GM12878 (cell line): Measurements from ENCODE around the gene RAPGEF1. TPM values are rescaled to one million over a fixed set of nuclear protein-coding genes. Genes with fewer than 3 reads are reported as not detected.

Source experiments
- ASH2L ChIP-seq: fragments of 300-600, 200-600 bp; sonication (generic); IDR thresholded peaks from 2 replicates; pipeline ENCODE4 v1.6.1; 2017; ENCODE audit warnings: low read depth, mild to moderate bottlenecking, borderline replicate concordance
- CBX3 ChIP-seq: fragments of 200-600 bp; sonication (generic); IDR thresholded peaks from 2 replicates; pipeline ENCODE4 v1.6.1; 2016; ENCODE audit warnings: low read depth, borderline replicate concordance
- DPF2 ChIP-seq: fragments of 450-650 bp; IDR thresholded peaks from 2 replicates; pipeline ENCODE4 v1.6.1; 2017; ENCODE audit warnings: mild to moderate bottlenecking
- FOS ChIP-seq: IDR thresholded peaks from 3 replicates; pipeline ENCODE4 v1.6.1; 2011; ENCODE audit warnings: borderline replicate concordance; ENCODE audit not compliant: insufficient read length; ENCODE audit errors: extremely low read depth
- HDAC2 ChIP-seq: fragments of 200-600 bp; sonication (generic); IDR thresholded peaks from 2 replicates; pipeline ENCODE4 v1.6.1; 2017
- HDGF ChIP-seq: fragments of 450-650 bp; IDR thresholded peaks from 2 replicates; pipeline ENCODE4 v1.6.1; 2016; ENCODE audit warnings: antibody characterized with exemption
- IKZF1 ChIP-seq: fragments of 450-650 bp; conservative IDR thresholded peaks from 2 replicates; pipeline ENCODE4 v1.6.1; 2017; ENCODE audit warnings: antibody characterized with exemption, mild to moderate bottlenecking
- KAT2A ChIP-seq: conservative IDR thresholded peaks from 2 replicates; pipeline ENCODE4 v1.6.1; 2011; ENCODE audit warnings: low read depth, low read length; ENCODE audit not compliant: control insufficient read depth
- NR2C1 ChIP-seq: fragments of 450-650 bp; IDR thresholded peaks from 2 replicates; pipeline ENCODE4 v1.6.1; 2017; ENCODE audit warnings: antibody characterized with exemption, mild to moderate bottlenecking, moderate library complexity
- RELA ChIP-seq: fragments of 450-650 bp; IDR thresholded peaks from 2 replicates; pipeline ENCODE4 v1.8.0; 2014; ENCODE audit warnings: borderline replicate concordance; ENCODE audit not compliant: partially characterized antibody
- SMC3 ChIP-seq: IDR thresholded peaks from 2 replicates; pipeline ENCODE4 v1.6.1; 2011; ENCODE audit warnings: low read length, improper control_type of control experiment, borderline replicate concordance
- WRNIP1 ChIP-seq: IDR thresholded peaks from 2 replicates; pipeline ENCODE4 v1.6.1; 2011; ENCODE audit warnings: low read depth, low read length, improper control_type of control experiment, borderline replicate concordance
- ZBED1 ChIP-seq: IDR thresholded peaks from 2 replicates; pipeline ENCODE4 v1.6.1; 2016; ENCODE audit warnings: borderline replicate concordance
- ZNF217 ChIP-seq: fragments of 450-650 bp; IDR thresholded peaks from 2 replicates; pipeline ENCODE4 v1.6.1; 2017; ENCODE audit warnings: antibody characterized with exemption, mild to moderate bottlenecking
- ZZZ3 ChIP-seq: IDR thresholded peaks from 2 replicates; pipeline ENCODE4 v1.6.1; 2011; ENCODE audit warnings: low read depth; ENCODE audit not compliant: control insufficient read depth, insufficient read length
- polyA plus RNA-seq, 11 experiments: library from polyadenylated mRNA; depleted of rRNA in 4 of 11; unstranded in 6 of 11; stranded (reverse) in 5 of 11; fragments of >200 nt; fragmentation: Nextera tagmentation in 4 of 11; fragmentation: Illumina TruSeq in 1 of 11; extraction: Ambion mirVana in 4 of 11; extraction: Trizol in 1 of 11; gene quantifications; 1 replicate in 1 of 11; 2 replicates in 10 of 11; pipeline versions ENCODE4 v1.2.1 to v1.2.3, GENCODE V29; 2011 to 2016; ENCODE audit warnings: inconsistent platforms in 2 of 11, missing spikeins in 2 of 11, low read depth in 1 of 11
- total RNA-seq, 4 experiments: library from RNA; depleted of rRNA in 3 of 4; stranded (reverse); fragments of >200 nt in 3 of 4; fragmentation: Illumina TruSeq in 1 of 4; extraction: Trizol in 1 of 4; gene quantifications; 2 replicates each; pipeline versions ENCODE4 v1.2.1 to v1.2.3, GENCODE V29; 2013 to 2021
- TF ChIP-seq, protein P1 (sequence below): fragments of 150-350 bp; IDR thresholded peaks from 2 replicates; pipeline ENCODE4 v1.6.1; 2016; ENCODE audit warnings: low read depth, low read length
- TF ChIP-seq, protein P2 (sequence below): IDR thresholded peaks from 2 replicates; pipeline ENCODE4 v1.6.1; 2011; ENCODE audit warnings: low read depth, low read length, improper control_type of control experiment, borderline replicate concordance
- TF ChIP-seq, protein P3 (sequence below): IDR thresholded peaks from 2 replicates; pipeline ENCODE4 v1.6.1; 2012; ENCODE audit warnings: mild to moderate bottlenecking, low read depth, low read length
- TF ChIP-seq, protein P4 (sequence below): fragments of 450-650 bp; formaldehyde crosslinking; IDR thresholded peaks from 2 replicates; pipeline ENCODE4 v1.4.0; 2022; ENCODE audit warnings: mild to moderate bottlenecking, moderate library complexity

The RAPGEF1 gene
- total and polyA plus RNA-seq, 10 of the 15 experiments (the other 5 are each of a cell fraction or from before 2014, with no cell fraction given): 0.42 to 113 (median 45.9) TPM

DNA sequence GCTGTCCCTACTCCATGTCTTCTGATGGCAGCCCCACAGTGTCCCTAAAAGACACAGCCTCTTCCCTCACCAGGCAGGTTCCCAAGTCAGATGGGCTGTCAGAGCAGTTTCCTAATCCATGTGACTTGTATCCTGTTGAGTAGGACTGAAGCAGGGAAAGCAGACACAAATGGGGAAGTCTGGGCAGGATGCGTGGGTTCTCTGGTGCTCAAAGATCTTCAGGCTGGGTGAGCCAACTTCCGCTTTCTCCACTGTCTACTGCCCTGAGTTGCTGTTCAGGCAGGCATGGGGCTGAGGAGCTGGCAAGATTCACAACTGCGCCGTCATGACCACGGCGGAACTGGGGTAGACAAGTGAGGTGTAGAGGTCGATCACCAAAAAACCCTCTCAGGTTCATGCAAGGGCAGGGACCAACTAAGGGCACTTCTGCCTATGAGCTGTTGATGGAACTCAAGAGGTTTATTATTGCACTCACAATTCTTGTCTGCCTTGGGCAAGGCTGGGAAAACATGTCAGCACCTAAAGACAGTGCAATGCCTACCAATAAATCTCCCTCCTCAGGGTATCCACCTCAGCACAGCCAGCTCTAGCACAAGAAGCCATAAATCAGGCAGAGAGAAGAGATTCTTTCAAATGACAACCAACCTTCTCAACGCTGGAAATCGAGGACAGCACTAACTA is 83.4 kb downstream of the RAPGEF1 start (continued):
- TF ChIP-seq, protein P1, sequence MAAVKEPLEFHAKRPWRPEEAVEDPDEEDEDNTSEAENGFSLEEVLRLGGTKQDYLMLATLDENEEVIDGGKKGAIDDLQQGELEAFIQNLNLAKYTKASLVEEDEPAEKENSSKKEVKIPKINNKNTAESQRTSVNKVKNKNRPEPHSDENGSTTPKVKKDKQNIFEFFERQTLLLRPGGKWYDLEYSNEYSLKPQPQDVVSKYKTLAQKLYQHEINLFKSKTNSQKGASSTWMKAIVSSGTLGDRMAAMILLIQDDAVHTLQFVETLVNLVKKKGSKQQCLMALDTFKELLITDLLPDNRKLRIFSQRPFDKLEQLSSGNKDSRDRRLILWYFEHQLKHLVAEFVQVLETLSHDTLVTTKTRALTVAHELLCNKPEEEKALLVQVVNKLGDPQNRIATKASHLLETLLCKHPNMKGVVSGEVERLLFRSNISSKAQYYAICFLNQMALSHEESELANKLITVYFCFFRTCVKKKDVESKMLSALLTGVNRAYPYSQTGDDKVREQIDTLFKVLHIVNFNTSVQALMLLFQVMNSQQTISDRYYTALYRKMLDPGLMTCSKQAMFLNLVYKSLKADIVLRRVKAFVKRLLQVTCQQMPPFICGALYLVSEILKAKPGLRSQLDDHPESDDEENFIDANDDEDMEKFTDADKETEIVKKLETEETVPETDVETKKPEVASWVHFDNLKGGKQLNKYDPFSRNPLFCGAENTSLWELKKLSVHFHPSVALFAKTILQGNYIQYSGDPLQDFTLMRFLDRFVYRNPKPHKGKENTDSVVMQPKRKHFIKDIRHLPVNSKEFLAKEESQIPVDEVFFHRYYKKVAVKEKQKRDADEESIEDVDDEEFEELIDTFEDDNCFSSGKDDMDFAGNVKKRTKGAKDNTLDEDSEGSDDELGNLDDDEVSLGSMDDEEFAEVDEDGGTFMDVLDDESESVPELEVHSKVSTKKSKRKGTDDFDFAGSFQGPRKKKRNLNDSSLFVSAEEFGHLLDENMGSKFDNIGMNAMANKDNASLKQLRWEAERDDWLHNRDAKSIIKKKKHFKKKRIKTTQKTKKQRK: no peak
- TF ChIP-seq NR2C1: no peak
- TF ChIP-seq, protein P2, sequence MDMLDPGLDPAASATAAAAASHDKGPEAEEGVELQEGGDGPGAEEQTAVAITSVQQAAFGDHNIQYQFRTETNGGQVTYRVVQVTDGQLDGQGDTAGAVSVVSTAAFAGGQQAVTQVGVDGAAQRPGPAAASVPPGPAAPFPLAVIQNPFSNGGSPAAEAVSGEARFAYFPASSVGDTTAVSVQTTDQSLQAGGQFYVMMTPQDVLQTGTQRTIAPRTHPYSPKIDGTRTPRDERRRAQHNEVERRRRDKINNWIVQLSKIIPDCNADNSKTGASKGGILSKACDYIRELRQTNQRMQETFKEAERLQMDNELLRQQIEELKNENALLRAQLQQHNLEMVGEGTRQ: no peak
- no peak for TF ChIP-seq HDAC2
- TF ChIP-seq ZBED1: no peak
- TF ChIP-seq ASH2L: no peak
- no peak for TF ChIP-seq FOS
- TF ChIP-seq, protein P3, sequence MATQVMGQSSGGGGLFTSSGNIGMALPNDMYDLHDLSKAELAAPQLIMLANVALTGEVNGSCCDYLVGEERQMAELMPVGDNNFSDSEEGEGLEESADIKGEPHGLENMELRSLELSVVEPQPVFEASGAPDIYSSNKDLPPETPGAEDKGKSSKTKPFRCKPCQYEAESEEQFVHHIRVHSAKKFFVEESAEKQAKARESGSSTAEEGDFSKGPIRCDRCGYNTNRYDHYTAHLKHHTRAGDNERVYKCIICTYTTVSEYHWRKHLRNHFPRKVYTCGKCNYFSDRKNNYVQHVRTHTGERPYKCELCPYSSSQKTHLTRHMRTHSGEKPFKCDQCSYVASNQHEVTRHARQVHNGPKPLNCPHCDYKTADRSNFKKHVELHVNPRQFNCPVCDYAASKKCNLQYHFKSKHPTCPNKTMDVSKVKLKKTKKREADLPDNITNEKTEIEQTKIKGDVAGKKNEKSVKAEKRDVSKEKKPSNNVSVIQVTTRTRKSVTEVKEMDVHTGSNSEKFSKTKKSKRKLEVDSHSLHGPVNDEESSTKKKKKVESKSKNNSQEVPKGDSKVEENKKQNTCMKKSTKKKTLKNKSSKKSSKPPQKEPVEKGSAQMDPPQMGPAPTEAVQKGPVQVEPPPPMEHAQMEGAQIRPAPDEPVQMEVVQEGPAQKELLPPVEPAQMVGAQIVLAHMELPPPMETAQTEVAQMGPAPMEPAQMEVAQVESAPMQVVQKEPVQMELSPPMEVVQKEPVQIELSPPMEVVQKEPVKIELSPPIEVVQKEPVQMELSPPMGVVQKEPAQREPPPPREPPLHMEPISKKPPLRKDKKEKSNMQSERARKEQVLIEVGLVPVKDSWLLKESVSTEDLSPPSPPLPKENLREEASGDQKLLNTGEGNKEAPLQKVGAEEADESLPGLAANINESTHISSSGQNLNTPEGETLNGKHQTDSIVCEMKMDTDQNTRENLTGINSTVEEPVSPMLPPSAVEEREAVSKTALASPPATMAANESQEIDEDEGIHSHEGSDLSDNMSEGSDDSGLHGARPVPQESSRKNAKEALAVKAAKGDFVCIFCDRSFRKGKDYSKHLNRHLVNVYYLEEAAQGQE: no peak
- TF ChIP-seq SMC3: no peak; the same call in 1 of the 2 replicates
- TF ChIP-seq IKZF1: peak; percentile 96
- TF ChIP-seq KAT2A: no peak
- TF ChIP-seq CBX3: no peak
- TF ChIP-seq RELA: no peak
- TF ChIP-seq WRNIP1: no peak
- no peak for TF ChIP-seq ZZZ3
- TF ChIP-seq DPF2: peak; percentile 58; the same call in 1 of the 2 replicates
- TF ChIP-seq, protein P4, sequence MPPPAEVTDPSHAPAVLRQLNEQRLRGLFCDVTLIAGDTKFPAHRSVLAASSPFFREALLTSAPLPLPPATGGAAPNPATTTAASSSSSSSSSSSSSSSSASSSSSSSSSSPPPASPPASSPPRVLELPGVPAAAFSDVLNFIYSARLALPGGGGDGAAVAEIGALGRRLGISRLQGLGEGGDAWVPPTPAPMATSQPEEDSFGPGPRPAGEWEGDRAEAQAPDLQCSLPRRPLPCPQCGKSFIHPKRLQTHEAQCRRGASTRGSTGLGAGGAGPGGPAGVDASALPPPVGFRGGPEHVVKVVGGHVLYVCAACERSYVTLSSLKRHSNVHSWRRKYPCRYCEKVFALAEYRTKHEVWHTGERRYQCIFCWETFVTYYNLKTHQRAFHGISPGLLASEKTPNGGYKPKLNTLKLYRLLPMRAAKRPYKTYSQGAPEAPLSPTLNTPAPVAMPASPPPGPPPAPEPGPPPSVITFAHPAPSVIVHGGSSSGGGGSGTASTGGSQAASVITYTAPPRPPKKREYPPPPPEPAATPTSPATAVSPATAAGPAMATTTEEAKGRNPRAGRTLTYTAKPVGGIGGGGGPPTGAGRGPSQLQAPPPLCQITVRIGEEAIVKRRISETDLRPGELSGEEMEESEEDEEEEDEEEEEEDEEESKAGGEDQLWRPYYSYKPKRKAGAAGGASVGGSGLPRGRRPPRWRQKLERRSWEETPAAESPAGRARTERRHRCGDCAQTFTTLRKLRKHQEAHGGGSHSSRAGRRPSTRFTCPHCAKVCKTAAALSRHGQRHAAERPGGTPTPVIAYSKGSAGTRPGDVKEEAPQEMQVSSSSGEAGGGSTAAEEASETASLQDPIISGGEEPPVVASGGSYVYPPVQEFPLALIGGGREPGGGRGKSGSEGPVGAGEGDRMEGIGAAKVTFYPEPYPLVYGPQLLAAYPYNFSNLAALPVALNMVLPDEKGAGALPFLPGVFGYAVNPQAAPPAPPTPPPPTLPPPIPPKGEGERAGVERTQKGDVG (CRISPR knock-in tag): no peak
- TF ChIP-seq HDGF: 0 out of 2 replicates have a peak, but pooled peaks have one; percentile 15
- no peak for TF ChIP-seq ZNF217
